GM18861 (cell line): Measurements from ENCODE around the gene TAAR1.
A peak's percentile ranks its signal among the peaks of the same experiment; 100 is the strongest.
"Not testable (repeated sequence)": the region's sequence is repeated elsewhere in the genome, so short reads cannot be mapped to it uniquely, and the experiment has no call there.

Experiments
- ATAC-seq: cut with Tn5 transposase; IDR thresholded peaks from one replicate; pipeline ENCODE4 v1.9.1; 2021; ENCODE audit not compliant: unreplicated experiment

The TAAR1 gene

GRCh38 chr6:132663661-132664060 lies 4.7 kb upstream of the TAAR1 start:
- ATAC-seq = no peak

GRCh38 chr6:132661906-132662305 lies 2.9 kb upstream of the TAAR1 start:
- ATAC-seq = no peak

- no peak for ATAC-seq
Measured at GRCh38 chr6:132651062-132651461, 7.9 kb downstream of the TAAR1 start.

- no peak for ATAC-seq
Measured at GRCh38 chr6:132650429-132650828, 8.6 kb downstream of the TAAR1 start.

GRCh38 chr6:132648828-132649227 lies 10.2 kb downstream of the TAAR1 start:
- ATAC-seq = no peak

- ATAC-seq = peak; percentile 77
Measured at GRCh38 chr6:132648356-132648755, 10.6 kb downstream of the TAAR1 start.

GRCh38 chr6:132643547-132643946 lies 15.4 kb downstream of the TAAR1 start:
- peak; percentile 72 for ATAC-seq

- ATAC-seq = not testable (repeated sequence)
Measured at GRCh38 chr6:132637135-132637534, 21.8 kb downstream of the TAAR1 start.

- not testable (repeated sequence) for ATAC-seq
Measured at GRCh38 chr6:132635906-132636305, 23.1 kb downstream of the TAAR1 start.

- ATAC-seq = not testable (repeated sequence)
Measured at GRCh38 chr6:132635288-132635687, 23.7 kb downstream of the TAAR1 start.

- no peak for ATAC-seq
Measured at GRCh38 chr6:132634796-132635195, 24.2 kb downstream of the TAAR1 start.

GRCh38 chr6:132633362-132633761 lies 25.6 kb downstream of the TAAR1 start:
- no peak for ATAC-seq

GRCh38 chr6:132624175-132624574 lies 34.8 kb downstream of the TAAR1 start, which contains the start of gene TAAR2:
TAAR2 (minus strand) TSS chr6:132624275; CDS start chr6:132624275, 0 bp downstream.
- ATAC-seq = no peak

- no peak for ATAC-seq
Measured at GRCh38 chr6:132623106-132623845, 35.7 kb downstream of the TAAR1 start.

- ATAC-seq = no peak
Measured at GRCh38 chr6:132616677-132617076, 42.3 kb downstream of the TAAR1 start.

GRCh38 chr6:132614554-132614953 lies 44.4 kb downstream of the TAAR1 start:
- peak; percentile 36 for ATAC-seq

- ATAC-seq = peak; percentile 48
Measured at GRCh38 chr6:132612449-132613108, 46.4 kb downstream of the TAAR1 start.

- ATAC-seq = no peak
Measured at GRCh38 chr6:132611616-132612015, 47.4 kb downstream of the TAAR1 start.

GRCh38 chr6:132607544-132608233 lies 51.3 kb downstream of the TAAR1 start:
- peak; percentile 93 for ATAC-seq

GRCh38 chr6:132604635-132605152 lies 54.3 kb downstream of the TAAR1 start:
- no peak for ATAC-seq

- ATAC-seq = not testable (repeated sequence)
Measured at GRCh38 chr6:132600900-132601299, 58.1 kb downstream of the TAAR1 start.

- ATAC-seq = no peak
Measured at GRCh38 chr6:132598473-132598872, 60.5 kb downstream of the TAAR1 start.
